ENCODE measurements around the gene PSAPL1.

DNA sequence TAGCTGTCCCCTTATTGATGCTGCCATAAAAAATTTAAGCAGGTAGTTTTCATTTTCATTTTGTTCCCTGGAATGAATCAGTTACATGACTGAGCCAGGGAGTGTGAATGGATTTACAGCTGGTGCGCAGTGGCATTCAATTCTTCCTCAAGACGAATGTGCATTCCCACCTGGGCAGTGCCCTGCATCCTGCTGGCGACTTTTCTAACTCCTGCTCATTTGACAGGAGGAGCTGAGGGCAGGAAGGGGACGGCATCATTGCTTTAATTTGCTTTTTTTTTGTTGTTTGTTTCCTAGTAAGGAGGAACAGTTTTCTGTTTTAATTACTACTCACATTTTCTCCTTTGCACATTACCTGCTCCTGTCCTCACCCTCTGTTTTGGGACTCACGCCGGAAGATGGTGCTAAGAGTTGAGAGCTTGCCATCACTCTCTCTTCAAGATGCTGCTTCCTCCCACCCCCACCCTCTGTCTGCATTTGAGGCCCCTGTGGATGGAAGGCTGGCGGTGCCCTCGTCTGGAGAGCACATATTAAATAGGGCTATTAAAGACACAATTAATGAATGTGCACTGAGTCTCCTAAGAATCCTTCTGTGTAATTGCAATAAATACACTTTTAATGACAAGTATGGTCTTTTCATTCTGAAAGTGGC is 35.8 kb downstream of the PSAPL1 start:
- TF ChIP-seq ZNF23 (CRISPR knock-in tag; IDR thresholded peaks at IDR 0.05) (no peak), CREM (IDR thresholded peaks at IDR 0.05; ENCODE audit: low read depth) (no peak), ZBTB8A (IDR thresholded peaks at IDR 0.05; ENCODE audit: partially characterized antibody) (no peak), ZSCAN29 (IDR thresholded peaks at IDR 0.05) (no peak), RAD21 (CRISPR knock-in tag; conservative IDR thresholded peaks at IDR 0.05 in 1 of 2, IDR thresholded peaks at IDR 0.05 in 1 of 2) (no peak)
